ENCODE data around the gene LYPD8.

DNA sequence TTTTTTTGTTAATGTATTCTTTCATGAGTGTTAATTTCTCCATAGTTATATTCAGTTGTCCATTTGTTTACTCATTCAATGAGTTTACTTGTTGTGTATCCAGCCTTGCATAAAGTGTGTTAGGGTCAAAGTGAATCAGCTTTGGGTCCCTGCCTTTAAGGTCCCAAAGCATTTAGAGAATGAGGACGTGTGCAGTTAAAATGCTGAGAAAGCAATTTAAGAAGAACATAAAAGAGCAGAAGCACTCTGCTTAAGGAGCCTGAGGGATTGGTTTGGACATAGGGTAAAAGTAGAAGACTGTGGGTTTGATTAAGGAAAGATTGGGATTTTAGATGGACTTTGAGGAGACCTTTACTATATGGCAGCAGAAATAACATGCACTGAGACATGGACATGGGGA, 56.5 kb downstream of the LYPD8 start:
- TF ChIP-seq CTCF (IDR thresholded peaks at IDR 0.05; ENCODE audit: poor library complexity, severe bottlenecking) (no peak), TAF1 (IDR thresholded peaks at IDR 0.05; ENCODE audit: low read depth) (no peak), EZH2 (IDR thresholded peaks at IDR 0.05; ENCODE audit: borderline replicate concordance, insufficient read depth, low read length, poor library complexity, severe bottlenecking) (no peak), POLR2AphosphoS5 (IDR thresholded peaks at IDR 0.05) (no peak), EP300 (conservative IDR thresholded peaks at IDR 0.05; ENCODE audit: poor library complexity, severe bottlenecking) (no peak), RAD21 (conservative IDR thresholded peaks at IDR 0.05) (no peak)
